Fibroblast of upper back skin (primary cell): ENCODE data around the gene PLCG1.
"Not testable (repeated sequence)": the region's sequence is repeated elsewhere in the genome, so short reads cannot be mapped to it uniquely, and the experiment has no call there.

Source experiments
- DNase-seq: peaks from one replicate; pipeline ENCODE4 v3.0.0-alpha.2; 2013

PLCG1 gene

GRCh38 chr20:41125530-41126457 is 11.5 kb upstream of the PLCG1 start:
- no peak for DNase-seq

DNA sequence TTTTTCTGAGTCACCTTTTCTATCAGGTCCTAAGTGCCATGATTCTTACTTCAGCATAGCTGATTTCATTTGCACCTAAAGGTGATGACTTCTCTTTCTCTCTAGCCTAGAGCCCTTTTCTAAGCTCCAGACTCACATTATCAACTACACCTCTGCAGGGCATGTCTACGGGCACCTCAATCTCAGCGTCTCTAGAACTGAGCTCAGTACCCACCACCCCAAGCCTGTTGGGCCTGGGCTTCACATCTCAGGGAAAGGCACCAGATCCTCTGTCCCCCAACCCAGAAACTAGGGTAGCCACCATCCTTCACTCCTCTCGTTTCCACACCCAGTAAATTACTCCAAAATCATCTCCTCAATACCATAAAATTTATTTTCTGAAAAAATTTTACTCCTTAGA is 10.6 kb upstream of the PLCG1 start:
- DNase-seq: no peak

DNA sequence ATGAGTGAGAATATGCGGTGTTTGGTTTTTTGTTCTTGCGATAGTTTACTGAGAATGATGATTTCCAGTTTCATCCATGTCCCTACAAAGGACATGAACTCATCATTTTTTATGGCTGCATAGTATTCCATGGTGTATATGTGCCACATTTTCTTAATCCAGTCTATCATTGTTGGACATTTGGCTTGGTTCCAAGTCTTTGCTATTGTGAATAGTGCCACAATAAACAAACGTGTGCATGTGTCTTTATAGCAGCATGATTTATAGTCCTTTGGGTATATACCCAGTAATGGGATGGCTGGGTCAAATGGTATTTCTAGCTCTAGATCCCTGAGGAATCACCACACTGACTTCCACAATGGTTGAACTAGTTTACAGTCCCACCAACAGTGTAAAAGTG is 9.0 kb upstream of the PLCG1 start:
- not testable (repeated sequence) for DNase-seq

DNA sequence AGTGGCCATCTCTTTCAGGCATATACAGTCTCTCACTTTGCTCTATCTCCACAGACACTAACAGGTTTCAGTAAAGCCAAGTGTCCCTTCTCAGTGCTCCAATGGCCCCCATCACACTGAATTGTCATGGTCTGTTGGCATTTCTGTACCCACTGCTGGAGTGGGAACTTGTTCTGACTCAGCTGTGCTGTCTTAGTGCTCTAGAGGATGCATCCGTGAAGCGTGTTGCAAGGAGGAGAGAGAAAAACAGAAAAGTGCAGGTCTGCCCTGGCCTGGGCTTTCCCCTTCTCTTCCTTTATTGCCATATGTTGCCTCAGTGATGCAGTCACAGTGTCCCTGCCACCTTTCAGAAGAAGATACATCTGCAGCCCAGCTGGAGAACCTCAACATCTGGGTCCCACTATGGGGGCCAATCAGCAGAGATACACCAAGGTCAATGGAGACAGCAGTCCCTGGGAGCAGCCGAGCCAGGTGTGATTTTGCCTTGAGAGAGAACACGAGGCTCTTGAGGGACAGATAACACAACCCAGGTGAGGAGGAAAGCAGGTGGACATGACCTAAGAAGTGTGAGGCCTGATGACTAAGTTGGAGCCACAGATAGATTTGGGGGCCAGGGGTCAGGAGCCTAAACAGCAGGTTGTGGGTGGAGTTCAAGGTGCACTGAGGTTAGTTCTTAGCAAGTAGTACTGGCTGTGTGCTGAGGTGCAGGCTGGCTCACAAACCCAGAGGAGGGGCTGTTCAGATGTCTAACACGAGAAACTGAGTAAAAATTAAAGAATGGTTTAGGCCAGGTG is 5.6 kb upstream of the PLCG1 start:
- DNase-seq: no peak

DNA sequence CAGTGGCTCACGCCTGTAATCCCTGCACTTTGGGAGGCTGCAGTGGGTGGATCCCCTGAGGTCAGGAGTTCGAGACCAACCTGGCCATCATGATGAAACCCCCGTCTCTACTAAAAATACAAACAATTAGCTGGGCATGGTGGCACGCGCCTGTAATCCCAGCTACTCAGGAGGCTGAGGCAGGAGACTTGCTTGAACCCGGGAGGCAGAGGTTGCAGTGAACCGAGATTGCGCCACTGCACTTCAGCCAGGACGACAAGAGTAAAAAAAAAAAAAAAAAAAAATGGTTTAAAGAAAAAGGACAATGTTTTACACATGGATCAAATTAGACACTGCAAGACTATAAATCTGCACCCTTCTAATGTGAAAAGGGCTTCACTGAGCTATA is 5.0 kb upstream of the PLCG1 start:
- DNase-seq: not testable (repeated sequence)

GRCh38 chr20:41133709-41134361 is 3.5 kb upstream of the PLCG1 start:
- DNase-seq: no peak

DNA sequence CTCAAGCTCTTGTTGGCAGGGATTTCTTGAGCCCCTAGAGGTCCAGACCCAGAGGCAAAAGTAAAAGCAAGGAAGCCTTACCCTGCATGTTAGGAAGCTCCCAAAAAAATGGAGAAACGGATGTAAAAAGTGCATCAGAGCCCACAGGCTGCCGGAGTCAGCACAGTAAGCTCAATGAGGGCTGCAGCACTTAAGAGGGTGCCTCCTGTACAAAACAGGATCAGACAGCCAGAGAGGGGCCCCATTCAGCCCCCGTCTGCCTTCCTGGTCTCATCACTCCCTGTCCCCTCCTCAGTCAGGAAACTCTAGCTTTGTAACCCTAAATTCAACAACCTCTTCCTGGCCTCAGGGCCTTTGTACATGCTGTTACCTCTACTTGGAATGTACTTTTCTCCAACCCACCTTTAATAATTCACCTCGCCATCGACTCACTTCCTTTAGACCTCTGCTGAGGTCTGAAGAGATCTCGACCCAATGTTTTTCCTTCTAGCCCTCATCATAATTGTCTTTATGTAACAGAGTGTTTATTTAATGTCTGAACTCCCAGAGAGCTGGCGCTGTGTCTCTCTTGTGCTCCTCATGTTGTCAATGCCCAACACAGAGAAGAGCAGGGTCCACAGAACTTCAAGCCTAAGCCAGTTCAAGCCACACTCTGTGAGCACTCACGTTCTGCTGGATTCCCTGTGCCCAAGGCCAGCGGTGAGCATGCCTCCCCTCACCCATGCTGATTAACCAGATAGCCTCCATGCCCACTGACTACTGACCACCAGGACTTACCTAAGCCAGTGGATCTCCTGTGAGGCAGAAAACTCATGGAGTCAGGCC is 2.8 kb upstream of the PLCG1 start:
- no peak for DNase-seq

DNA sequence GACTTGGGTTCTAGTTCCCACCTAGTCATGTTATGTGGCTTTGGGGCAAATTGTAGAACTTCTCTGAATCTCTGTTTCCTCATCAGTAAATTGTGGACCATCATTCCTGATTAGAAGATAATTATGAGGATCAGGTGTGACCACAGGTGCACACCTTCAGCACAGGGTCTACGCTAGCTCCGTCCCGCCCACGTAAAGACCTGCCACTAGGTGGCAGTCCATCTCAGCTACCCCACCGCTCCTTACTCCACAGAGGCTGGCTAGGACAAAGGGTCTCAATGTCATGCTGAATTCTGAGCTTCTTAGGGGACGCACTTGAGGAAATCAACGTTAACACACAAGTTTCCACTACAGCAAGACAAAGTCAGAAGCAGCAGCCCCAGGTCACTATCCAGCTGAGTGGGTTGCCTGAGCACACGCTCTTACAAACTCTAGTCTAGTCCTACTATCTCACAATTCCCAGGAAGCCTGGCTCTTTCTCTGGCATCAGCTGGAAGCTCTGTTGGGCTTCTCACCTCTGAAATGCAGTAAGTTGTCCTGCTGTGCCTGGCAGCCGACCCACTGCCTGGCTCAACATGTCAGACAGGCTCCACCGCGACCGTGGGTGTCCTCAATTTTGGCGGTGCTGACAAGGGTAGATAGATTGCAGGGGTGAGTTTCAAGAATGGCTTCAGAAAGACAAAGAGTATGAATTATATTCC is 2.0 kb upstream of the PLCG1 start:
- peak; percentile 27 for DNase-seq

- no peak for DNase-seq
Measured at GRCh38 chr20:41135888-41136679, 1.3 kb upstream of the PLCG1 start.

GRCh38 chr20:41137614-41138474 is 501 bp downstream of the PLCG1 start:
- peak; percentile 79 for DNase-seq

DNA sequence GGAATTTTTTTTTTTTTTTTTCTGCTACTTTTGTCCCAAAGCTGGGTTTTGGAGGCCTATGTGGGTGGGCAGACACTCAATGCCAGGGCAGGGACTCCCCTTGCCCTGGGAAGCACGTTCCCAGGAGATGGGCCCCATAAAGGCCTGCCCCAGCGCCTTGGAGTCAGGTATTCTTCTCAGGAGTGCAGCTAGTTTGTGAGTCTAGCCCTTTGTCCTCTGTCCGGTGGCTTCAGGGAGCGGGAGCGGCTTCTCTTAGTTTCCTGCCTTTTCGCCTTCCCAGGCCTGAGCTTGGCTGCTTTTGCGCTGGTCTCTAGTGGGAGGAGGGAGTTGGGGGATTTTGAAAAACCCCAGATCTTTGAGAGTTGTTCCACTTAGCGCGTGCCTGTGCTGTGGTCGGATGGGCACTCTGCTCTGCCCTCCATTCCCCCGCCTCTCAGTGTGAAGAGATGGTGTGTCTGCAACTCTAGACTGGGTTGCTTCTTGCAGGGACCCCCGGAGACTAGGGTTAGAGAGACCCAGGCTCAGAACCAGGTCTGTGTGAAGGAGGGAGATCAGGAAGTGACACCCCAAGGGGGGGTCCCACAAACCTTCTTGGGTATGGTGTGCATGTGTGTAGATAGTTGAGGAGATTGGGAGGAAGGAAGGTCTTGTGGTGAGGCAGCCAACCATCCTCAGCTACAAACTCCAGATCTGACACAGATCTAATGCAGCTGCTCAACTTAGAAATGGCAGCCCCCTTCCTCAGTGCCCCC is 1.3 kb downstream of the PLCG1 start:
- no peak for DNase-seq

DNA sequence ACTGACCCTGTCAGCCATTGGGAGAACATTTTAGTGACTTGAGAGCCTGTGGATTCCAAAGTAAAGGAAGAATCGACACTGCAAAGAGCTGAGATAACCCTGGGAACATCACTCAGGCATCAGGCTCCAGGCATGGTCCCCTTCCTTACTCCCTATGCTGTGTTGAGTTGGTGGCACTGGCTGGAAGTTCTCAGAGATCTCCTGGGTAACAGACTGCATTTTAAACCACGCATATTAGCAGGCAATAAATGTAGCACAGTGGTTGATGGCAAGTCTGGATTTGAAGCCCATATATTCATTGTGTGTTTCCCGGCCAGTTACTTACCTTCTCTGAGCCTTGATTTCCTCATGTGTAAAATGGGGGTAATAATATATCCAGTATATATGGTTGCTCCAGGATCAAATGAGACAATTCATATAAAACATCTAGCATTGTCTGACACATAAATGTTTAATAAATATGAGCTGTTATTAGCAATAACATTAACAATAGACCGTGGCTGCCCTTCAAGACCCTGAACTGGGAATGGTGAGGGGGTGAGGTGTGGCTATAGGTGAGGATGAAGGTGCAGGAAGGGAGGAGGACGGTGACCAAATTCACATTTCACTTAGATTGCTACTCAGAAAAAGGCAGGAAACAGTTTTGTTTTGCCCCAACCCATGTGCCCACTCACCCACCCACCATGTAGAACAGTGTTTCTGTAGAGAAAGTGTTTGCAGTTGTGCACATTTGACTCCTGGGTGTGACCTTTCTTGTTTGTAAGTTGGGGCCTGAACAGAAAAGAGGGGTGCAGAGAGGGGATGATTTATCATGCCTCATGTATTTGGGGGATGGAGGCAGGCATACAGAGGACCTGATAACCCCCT is 2.1 kb downstream of the PLCG1 start:
- DNase-seq: no peak

DNA sequence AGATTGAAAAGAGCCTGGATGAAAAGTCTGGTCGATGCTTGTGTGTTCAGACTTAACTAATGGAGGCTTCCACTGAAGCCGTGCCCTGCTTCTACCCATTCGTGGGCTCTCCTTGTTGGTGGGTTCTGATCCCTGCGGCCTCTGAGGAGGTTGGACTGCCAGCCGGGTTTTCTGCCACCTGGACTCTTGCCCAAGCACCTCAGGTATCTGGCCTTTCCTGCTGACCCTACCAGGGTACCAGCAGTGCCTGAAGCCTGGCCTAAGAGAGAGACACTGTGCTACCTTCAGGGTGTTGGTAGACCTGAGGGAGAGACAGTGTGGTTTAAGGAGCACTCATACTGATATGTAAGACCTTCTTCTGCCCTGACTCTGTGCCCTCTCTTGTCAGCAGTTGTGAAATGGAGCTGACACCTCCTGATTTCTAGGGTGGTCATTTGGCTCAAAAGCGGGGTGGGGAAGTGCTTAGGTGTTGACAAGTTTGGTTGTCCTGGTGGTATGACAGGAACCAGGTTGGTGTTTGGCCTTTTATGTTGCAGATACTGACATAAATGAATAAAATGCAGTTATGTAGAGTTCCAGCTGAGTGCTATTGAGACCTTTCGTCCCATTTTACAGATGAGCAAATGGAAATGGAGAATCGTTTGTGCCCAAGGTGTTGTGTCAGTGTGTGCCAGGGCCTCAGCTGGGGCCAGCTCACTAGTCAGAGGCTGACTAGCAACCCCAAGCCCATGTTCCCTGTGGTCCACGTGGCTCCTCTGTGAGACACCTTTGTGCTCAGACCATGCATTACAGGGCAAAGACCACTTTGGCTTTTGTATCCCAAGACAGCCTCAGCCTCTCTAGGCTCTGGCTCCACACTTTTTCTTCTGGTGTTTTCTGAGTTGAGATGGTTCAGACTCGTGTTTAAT is 3.1 kb downstream of the PLCG1 start:
- no peak for DNase-seq

DNA sequence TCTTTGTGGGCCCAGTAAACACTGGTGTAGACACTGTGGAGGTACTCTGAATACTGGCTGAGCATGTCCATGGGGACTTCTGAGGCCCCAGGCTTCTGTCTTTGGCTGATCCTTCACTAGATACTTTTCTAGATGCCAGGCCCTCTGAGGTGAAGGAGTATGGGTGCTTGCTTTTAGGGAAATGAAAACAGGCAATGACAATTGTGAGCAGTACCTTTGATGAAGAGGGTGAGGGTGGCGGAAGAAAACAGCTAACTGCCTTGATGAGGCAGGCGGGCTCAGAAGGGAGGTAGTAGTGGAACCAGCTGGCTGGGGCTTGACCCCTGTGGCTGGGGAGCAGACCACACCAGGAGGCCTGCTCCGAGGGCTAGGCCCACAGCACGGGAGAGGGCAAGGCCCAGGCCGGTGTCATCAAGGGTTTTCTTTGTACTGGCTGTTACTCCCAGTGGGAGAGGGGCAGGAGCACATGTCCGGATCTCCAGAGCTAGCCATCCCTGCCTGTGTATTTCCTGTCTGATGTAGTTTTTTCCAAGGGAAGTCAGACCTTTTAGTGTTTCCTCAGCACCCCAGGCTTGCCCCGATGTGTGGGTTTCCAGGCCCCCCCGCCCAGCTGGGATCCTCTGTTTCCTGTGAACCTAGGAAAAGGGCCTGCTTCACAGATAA is 3.9 kb downstream of the PLCG1 start:
- peak; percentile 19 for DNase-seq

GRCh38 chr20:41142245-41142644 is 4.9 kb downstream of the PLCG1 start:
- no peak for DNase-seq

GRCh38 chr20:41142919-41143318 is 5.6 kb downstream of the PLCG1 start:
- no peak for DNase-seq

DNA sequence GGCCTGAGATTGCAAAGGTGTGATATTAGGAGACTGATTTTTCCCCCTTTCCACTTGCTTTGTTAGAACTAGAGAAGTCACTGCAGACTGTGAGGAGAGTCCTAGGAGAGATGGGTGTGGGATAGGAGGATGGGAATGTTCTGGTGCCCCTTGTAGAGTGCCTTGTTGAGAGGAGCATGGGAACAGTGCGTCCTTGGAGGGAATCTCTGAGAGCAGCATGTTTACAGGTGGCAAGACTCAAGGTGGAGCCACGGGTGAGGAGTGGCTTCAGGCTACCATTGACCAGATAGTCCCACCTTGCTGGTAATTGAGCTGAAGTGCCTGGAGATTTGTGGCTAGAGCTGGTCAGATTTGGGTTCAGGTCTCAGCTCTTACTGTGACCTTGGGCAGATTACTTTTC is 6.0 kb downstream of the PLCG1 start:
- no peak for DNase-seq
